MCF 10A (cell line): ENCODE measurements around the gene RHOBTB3. TPM values are rescaled to one million over a fixed set of nuclear protein-coding genes. Genes with fewer than 3 reads are reported as not detected.

Experiments used
- BruUV-seq: library from RNA; stranded (reverse); fragments of 400-500 nt; replicated peaks from 2 replicates; lab custom pipeline; 2021; lab: Mats Ljungman, UMichigan
- CTCF ChIA-PET: fragments of 300-600 bp; sonication (Branson Sonifier 250); formaldehyde crosslinking; extraction: SDS; loops from one replicate; lab custom pipeline; 2021; ENCODE audit warnings: antibody characterized with exemption, inconsistent platforms; lab: Yijun Ruan, JAX
- POLR2A ChIA-PET: fragments of 300-600, 350-650 bp; sonication (Branson Sonifier 250); formaldehyde crosslinking; extraction: SDS; loops from one replicate; lab custom pipeline; 2020; ENCODE audit warnings: antibody characterized with exemption, inconsistent platforms; lab: Yijun Ruan, JAX
- DNase-seq: peaks from one replicate; pipeline ENCODE4 v3.0.0-alpha.2; 2018; ENCODE audit not compliant: unreplicated experiment
- H3K27ac Mint-ChIP-seq: one replicate; pipeline ENCODE4 v1.8.0; 2022; ENCODE audit warnings: mild to moderate bottlenecking, low read depth, mixed read lengths; ENCODE audit not compliant: unreplicated experiment
- H3K27me3 Mint-ChIP-seq: one replicate; pipeline ENCODE4 v1.8.0; 2022; ENCODE audit warnings: mixed read lengths; ENCODE audit not compliant: insufficient read depth, unreplicated experiment
- H3K36me3 Mint-ChIP-seq: one replicate; pipeline ENCODE4 v1.8.0; 2022; ENCODE audit warnings: mild to moderate bottlenecking, moderate library complexity, mixed read lengths; ENCODE audit not compliant: insufficient read depth, unreplicated experiment
- H3K4me1 Mint-ChIP-seq: one replicate; pipeline ENCODE4 v1.8.0; 2022; ENCODE audit warnings: mixed read lengths; ENCODE audit not compliant: insufficient read depth, unreplicated experiment
- H3K4me3 Mint-ChIP-seq: one replicate; pipeline ENCODE4 v1.8.0; 2022; ENCODE audit warnings: mild to moderate bottlenecking, moderate library complexity, mixed read lengths; ENCODE audit not compliant: unreplicated experiment
- H3K9me3 Mint-ChIP-seq: one replicate; pipeline ENCODE4 v1.8.0; 2022; ENCODE audit warnings: mixed read lengths; ENCODE audit not compliant: unreplicated experiment
- CTCF ChIP-seq: fragments of 200-600 bp; IDR thresholded peaks from one replicate; pipeline ENCODE4 v1.8.0; 2022; ENCODE audit warnings: antibody characterized with exemption, mild to moderate bottlenecking; ENCODE audit not compliant: unreplicated experiment
- intact Hi-C: fragments of 100-400 bp; cut with micrococcal nuclease; formaldehyde crosslinking; loops from 2 replicates; pipeline ENCODE4 v1.14.1; 2022
- total RNA-seq: library from RNA; stranded (reverse); gene quantifications from 2 replicates; pipeline ENCODE4 v1.2.3, GENCODE V29; 2022

RHOBTB3 gene
- total RNA-seq, 1 experiment from 2014 or later = 3.4 TPM

GRCh38 chr5:95824747-95825146, 93.6 kb downstream of the RHOBTB3 start:
- POLR2A ChIA-PET = interaction anchor here (1.6 to 4.0 kb wide), 2 partner anchors 18 to 173 kb away, joined by 3 to 55 read pairs; no protein-coding TSS in a partner anchor
- Mint-ChIP-seq H3K27ac (peak overlapping the region; percentile 92), H3K27me3 (no peaks in the 10 kb centered on the region), H3K4me3 (peak overlapping the region; percentile 95), H3K4me1 (peaks cover 34% of the 10 kb centered on the region), H3K36me3 (peaks cover 12% of the 10 kb centered on the region), H3K9me3 (no peaks in the 10 kb centered on the region)
- no peak for TF ChIP-seq CTCF
- DNase-seq = no peak
- intact Hi-C loops = no loop called here
- no TSS peak for BruUV-seq
- CTCF ChIA-PET = interaction anchor here (0.6 to 6.8 kb wide), 9 partner anchors 10 to 181 kb away, joined by 3 to 50 read pairs (median 5); no protein-coding TSS in a partner anchor

GRCh38 chr5:95825495-95825894, 94.4 kb downstream of the RHOBTB3 start:
- Mint-ChIP-seq H3K27ac (no peak overlapping the region), H3K36me3 (peaks cover 12% of the 10 kb centered on the region), H3K27me3 (no peaks in the 10 kb centered on the region), H3K4me1 (peaks cover 34% of the 10 kb centered on the region), H3K4me3 (no peak overlapping the region), H3K9me3 (no peaks in the 10 kb centered on the region)
- ChIA-PET POLR2A (interaction anchor here (4.0 kb wide), 1 partner anchor 17 kb away, joined by 55 read pairs; no protein-coding TSS in a partner anchor), CTCF (interaction anchor here (0.6 to 6.6 kb wide), 5 partner anchors 9 to 316 kb away, joined by 3 to 48 read pairs (median 5); no protein-coding TSS in a partner anchor)
- BruUV-seq = no TSS peak
- no peak for DNase-seq
- TF ChIP-seq CTCF = no peak
- intact Hi-C loops = no loop called here

GRCh38 chr5:95826949-95827891, 96.1 kb downstream of the RHOBTB3 start:
- H3K27me3 Mint-ChIP-seq = no peaks in the 10 kb centered on the region
- peaks cover 23% of the 10 kb centered on the region for H3K4me1 Mint-ChIP-seq
- DNase-seq = no peak
- no peak overlapping the region for H3K4me3 Mint-ChIP-seq
- H3K9me3 Mint-ChIP-seq = no peaks in the 10 kb centered on the region
- intact Hi-C loops = no loop called here
- BruUV-seq = no TSS peak
- H3K36me3 Mint-ChIP-seq = peaks cover 7% of the 10 kb centered on the region
- no peak for TF ChIP-seq CTCF
- H3K27ac Mint-ChIP-seq = no peak overlapping the region
- POLR2A ChIA-PET = no interaction called here
- CTCF ChIA-PET = interaction anchor here (2.0 kb wide), 1 partner anchor 46 kb away, joined by 7 read pairs; no protein-coding TSS in a partner anchor

GRCh38 chr5:95827892-95828246, 96.7 kb downstream of the RHOBTB3 start:
- no peak overlapping the region for H3K27ac Mint-ChIP-seq
- no peak for TF ChIP-seq CTCF
- intact Hi-C loops = no loop called here
- POLR2A ChIA-PET = no interaction called here
- H3K4me1 Mint-ChIP-seq = peaks cover 23% of the 10 kb centered on the region
- H3K4me3 Mint-ChIP-seq = no peak overlapping the region
- no peaks in the 10 kb centered on the region for H3K27me3 Mint-ChIP-seq
- BruUV-seq = no TSS peak
- H3K9me3 Mint-ChIP-seq = no peaks in the 10 kb centered on the region
- CTCF ChIA-PET = interaction anchor here (0.5 to 2.0 kb wide), 3 partner anchors 46 to 164 kb away, joined by 3 to 7 read pairs (median 4); no protein-coding TSS in a partner anchor
- H3K36me3 Mint-ChIP-seq = peaks cover 7% of the 10 kb centered on the region
- no peak for DNase-seq
